ENCODE data around the gene GIMAP1.

DNA sequence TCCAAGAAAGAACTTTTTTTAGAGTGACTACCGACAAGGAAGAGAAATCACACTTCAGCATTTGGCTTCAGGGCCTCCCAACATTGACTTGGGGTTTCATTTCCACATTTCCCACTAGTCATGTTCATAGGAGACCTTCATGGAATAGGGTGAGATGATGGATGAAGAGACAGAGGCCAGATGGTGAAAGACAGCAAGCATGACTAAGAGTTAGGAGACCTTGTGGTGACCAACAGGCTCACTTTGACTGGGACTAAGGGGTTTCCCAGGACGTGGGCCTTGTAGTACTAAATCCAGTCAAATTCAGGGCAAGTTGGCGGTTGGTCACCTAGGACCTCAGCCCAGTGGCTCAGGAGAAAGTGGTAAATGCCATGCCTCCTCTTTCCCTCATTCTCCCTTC, 17.8 kb downstream of the GIMAP1 start:
- TF ChIP-seq CREB1 (IDR thresholded peaks at IDR 0.05; ENCODE audit: low read depth) (no peak), TAF1 (IDR thresholded peaks at IDR 0.05; ENCODE audit: low read depth) (no peak), EGR1 (IDR thresholded peaks at IDR 0.05) (no peak), TEAD4 (IDR thresholded peaks at IDR 0.05) (no peak), RAD21 (IDR thresholded peaks at IDR 0.05; ENCODE audit: low read depth) (no peak), CEBPB (IDR thresholded peaks at IDR 0.05) (no peak), EP300 (IDR thresholded peaks at IDR 0.05; ENCODE audit: borderline replicate concordance) (no peak), REST (IDR thresholded peaks at IDR 0.05; ENCODE audit: low read depth) (no peak), MAX (IDR thresholded peaks at IDR 0.05) (no peak), FOXM1 (IDR thresholded peaks at IDR 0.05; ENCODE audit: borderline replicate concordance, low read depth) (no peak)
